ENCODE data around the gene STX17.

- no peak for TF ChIP-seq CTCF (IDR thresholded peaks at IDR 0.05)
- TF ChIP-seq EP300 (IDR thresholded peaks at IDR 0.05) = no peak
- no peak for TF ChIP-seq POLR2A (IDR thresholded peaks at IDR 0.05)
Observed at GRCh38 chr9:99978221-99978620, 71.8 kb downstream of the STX17 start.

Measured in tibial nerve (tissue), 4 donors.